Esophagus squamous epithelium (tissue), 5 donors: ENCODE results near the gene SYT6. TPM values are rescaled to one million over a fixed set of nuclear protein-coding genes. Genes with fewer than 3 reads are reported as not detected.

ENCODE experiments used
- DNase-seq: peaks from one replicate; lab custom pipeline; 2025; lab: John Stamatoyannopoulos, UW
- H3K27ac ChIP-seq, 4 donors: fragments of 200-600 bp; sonication (generic); one replicate each; pipeline ENCODE4 v1.5.1; 2016 to 2019; ENCODE audit warnings: mild to moderate bottlenecking in 1 of 4
- H3K27me3 ChIP-seq, 4 donors: fragments of 200-600 bp; sonication (generic); 1 replicate in 3 of 4; 2 replicates in 1 of 4; pipeline versions ENCODE4 v1.5.1 to v1.6.0; 2017 to 2021; ENCODE audit warnings: antibody characterized with exemption in 1 of 4
- H3K36me3 ChIP-seq, 3 donors: fragments of 200-600 bp; sonication (generic); one replicate each; pipeline ENCODE4 v1.5.1; 2016 to 2019
- H3K4me1 ChIP-seq, 3 donors: fragments of 200-600 bp; sonication (generic); one replicate each; pipeline ENCODE4 v1.5.1; 2017 to 2019
- H3K4me3 ChIP-seq, 4 donors: fragments of 200-600 bp; sonication (generic); 1 replicate in 3 of 4; 2 replicates in 1 of 4; pipeline ENCODE4 v1.5.1; 2016 to 2019; ENCODE audit warnings: mild to moderate bottlenecking in 2 of 4, moderate library complexity in 1 of 4
- H3K9me3 ChIP-seq, 3 donors: fragments of 200-600 bp; sonication (generic); one replicate each; pipeline ENCODE4 v1.5.1; 2016 to 2019
- POLR2A ChIP-seq, 4 donors: fragments of 450-650 bp; IDR thresholded peaks; one replicate each; pipeline ENCODE4 v1.6.1; 2017; ENCODE audit warnings: antibody characterized with exemption in 4 of 4, mild to moderate bottlenecking in 4 of 4, moderate library complexity in 3 of 4
- WGBS, 2 donors: methylation state at CpG; one replicate each; pipeline ENCODE4 v1.1.5; 2018; 5-methylcytosine and 5-hydroxymethylcytosine counted together
- intact Hi-C: fragments of 100-400 bp; cut with DNase I; formaldehyde crosslinking; loops from one replicate; pipeline ENCODE4 v1.15.0; 2022
- total RNA-seq, 4 donors: library from RNA; depleted of rRNA; stranded (reverse); fragments of >200 nt; gene quantifications; one replicate each; pipeline ENCODE4 v1.1.0, GENCODE V29; 2016
- TF ChIP-seq, protein P1 (sequence below), 6 experiments: fragments of 450-650 bp in 4 of 6; fragments of 200-600 bp in 2 of 6; sonication (generic) in 2 of 6; IDR thresholded peaks; one replicate each; pipeline ENCODE4 v1.5.1; 2016 to 2019; ENCODE audit warnings: antibody characterized with exemption in 6 of 6, mild to moderate bottlenecking in 4 of 6, moderate library complexity in 4 of 6
- donor health status: DM: yes; HTN: yes; CAD: no.

SYT6 gene
- total RNA-seq, 4 donors from 2014 or later = not detected

DNA sequence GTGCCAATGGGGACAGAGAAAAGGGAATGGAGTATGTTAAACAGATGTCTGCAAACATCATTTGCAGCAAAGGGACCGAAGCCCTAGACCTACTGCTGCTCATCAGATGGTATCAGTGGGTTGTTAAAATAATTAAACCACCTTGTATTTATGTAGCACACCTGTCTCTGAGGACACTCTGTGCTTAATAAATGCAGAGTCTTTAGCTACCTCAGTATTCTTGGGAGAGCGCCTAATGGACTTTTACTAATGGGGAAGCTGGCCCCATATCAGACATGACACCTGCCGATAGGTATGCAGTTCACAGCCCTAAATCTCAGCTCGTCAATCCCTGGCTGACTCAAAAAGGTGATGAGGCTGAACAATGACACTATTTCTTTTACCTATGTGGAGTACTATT lies 54.4 kb downstream of the SYT6 start:
- no peaks in the 10 kb centered on the region for H3K36me3 ChIP-seq
- H3K9me3 ChIP-seq = no peaks in the 10 kb centered on the region
- H3K27ac ChIP-seq = no peak overlapping the region
- peaks cover 0 to 2% (median 0%) of the 10 kb centered on the region in 3 donors for H3K4me1 ChIP-seq
- DNase-seq = no peak
- H3K27me3 ChIP-seq = peaks cover 0 to 21% (median 0%) of the 10 kb centered on the region in 4 donors
- TF ChIP-seq POLR2A (IDR thresholded peaks at IDR 0.05) = no peak
- TF ChIP-seq, protein P1, sequence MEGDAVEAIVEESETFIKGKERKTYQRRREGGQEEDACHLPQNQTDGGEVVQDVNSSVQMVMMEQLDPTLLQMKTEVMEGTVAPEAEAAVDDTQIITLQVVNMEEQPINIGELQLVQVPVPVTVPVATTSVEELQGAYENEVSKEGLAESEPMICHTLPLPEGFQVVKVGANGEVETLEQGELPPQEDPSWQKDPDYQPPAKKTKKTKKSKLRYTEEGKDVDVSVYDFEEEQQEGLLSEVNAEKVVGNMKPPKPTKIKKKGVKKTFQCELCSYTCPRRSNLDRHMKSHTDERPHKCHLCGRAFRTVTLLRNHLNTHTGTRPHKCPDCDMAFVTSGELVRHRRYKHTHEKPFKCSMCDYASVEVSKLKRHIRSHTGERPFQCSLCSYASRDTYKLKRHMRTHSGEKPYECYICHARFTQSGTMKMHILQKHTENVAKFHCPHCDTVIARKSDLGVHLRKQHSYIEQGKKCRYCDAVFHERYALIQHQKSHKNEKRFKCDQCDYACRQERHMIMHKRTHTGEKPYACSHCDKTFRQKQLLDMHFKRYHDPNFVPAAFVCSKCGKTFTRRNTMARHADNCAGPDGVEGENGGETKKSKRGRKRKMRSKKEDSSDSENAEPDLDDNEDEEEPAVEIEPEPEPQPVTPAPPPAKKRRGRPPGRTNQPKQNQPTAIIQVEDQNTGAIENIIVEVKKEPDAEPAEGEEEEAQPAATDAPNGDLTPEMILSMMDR (IDR thresholded peaks at IDR 0.05) = no peak
- intact Hi-C loops = no loop called here
- H3K4me3 ChIP-seq = no peak overlapping the region
- WGBS, 2 donors = 63 to 72% methylated on average over 4 of the region's 4 CpGs

DNA sequence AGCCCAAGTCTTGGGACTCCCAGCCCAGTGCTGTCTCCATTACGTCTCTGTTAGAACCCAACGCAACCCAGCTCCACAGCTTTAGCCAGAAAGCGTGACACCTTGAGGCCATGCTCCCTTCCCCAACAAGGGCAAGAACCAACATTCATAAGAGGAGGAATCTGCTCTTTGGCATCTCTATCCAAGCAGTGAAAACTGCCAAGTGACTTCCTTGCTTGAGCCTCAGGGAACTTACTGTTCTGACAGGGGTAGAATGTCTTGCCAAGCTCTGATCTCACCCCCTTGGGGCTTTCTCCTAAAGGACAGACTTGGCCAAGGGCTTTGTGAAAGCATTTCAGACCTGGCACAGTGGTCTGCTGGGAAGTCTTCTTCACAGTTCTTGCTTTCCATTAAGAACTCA lies 56.6 kb downstream of the SYT6 start:
- WGBS, 2 donors = 54% methylated on average over 2 of the region's 3 CpGs; no CpG with 5 or more reads in 1 of the 2 donors
- peaks cover 0 to 20% (median 0%) of the 10 kb centered on the region in 4 donors for H3K27me3 ChIP-seq
- no peak for DNase-seq
- no peak overlapping the region for H3K27ac ChIP-seq
- H3K4me1 ChIP-seq = peaks cover 0 to 10% (median 0%) of the 10 kb centered on the region in 3 donors
- no peak overlapping the region for H3K4me3 ChIP-seq
- intact Hi-C loops = no loop called here
- H3K36me3 ChIP-seq = no peaks in the 10 kb centered on the region
- no peaks in the 10 kb centered on the region for H3K9me3 ChIP-seq
- TF ChIP-seq, protein P1 (IDR thresholded peaks at IDR 0.05) = no peak
- no peak for TF ChIP-seq POLR2A (IDR thresholded peaks at IDR 0.05)

DNA sequence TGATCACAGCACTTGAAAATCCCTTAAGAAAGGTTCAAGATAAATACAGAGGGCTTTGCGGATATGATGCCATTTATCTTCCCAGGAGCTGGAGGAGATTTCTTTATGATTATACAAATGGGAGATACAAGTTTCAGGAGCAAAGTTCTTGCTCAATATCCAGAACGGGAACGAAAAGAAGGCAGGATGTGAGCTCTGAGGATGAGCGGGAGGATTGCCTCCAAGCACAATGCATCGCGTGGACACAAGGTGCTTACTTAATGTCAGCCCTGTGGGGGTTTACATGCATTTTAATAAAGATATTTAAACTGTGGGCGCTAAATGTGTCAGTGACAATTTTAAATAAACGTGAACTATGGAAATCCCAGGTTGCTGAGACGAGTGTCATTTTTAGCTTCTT lies 59.0 kb downstream of the SYT6 start:
- DNase-seq = no peak
- Histone ChIP-seq H3K4me1 (peaks cover 0 to 10% (median 0%) of the 10 kb centered on the region in 3 donors), H3K9me3 (no peaks in the 10 kb centered on the region), H3K27me3 (no peaks in the 10 kb centered on the region), H3K4me3 (no peak overlapping the region), H3K27ac (peak overlapping the region in 1 of 4 donors; percentile 54), H3K36me3 (no peaks in the 10 kb centered on the region)
- intact Hi-C loops = no loop called here
- TF ChIP-seq, protein P1 (IDR thresholded peaks at IDR 0.05) = no peak
- no peak for TF ChIP-seq POLR2A (IDR thresholded peaks at IDR 0.05)
- 64 to 81% methylated on average over 9 of the region's 9 CpGs for WGBS, 2 donors

DNA sequence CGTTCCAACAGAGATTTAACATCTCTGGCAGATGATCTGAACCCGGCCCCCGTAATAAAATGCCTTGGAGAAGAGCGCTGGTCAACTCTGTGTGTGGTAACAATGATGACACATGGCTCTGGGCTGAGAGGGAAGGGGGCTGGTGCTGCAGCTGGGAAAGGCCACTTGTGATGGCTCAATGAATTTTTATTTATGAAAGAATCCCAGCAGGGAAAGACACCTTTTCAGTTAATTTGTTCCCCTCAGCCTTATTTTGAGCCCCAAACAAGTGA lies 59.4 kb downstream of the SYT6 start:
- Histone ChIP-seq H3K27ac (peak overlapping the region in 2 of 4 donors; percentile 37 to 54), H3K36me3 (no peaks in the 10 kb centered on the region), H3K4me3 (no peak overlapping the region), H3K27me3 (no peaks in the 10 kb centered on the region), H3K4me1 (peaks cover 0 to 10% (median 0%) of the 10 kb centered on the region in 3 donors), H3K9me3 (no peaks in the 10 kb centered on the region)
- TF ChIP-seq, protein P1 (IDR thresholded peaks at IDR 0.05) = no peak
- no peak for TF ChIP-seq POLR2A (IDR thresholded peaks at IDR 0.05)
- DNase-seq = no peak
- WGBS, 2 donors = 67 to 69% methylated on average over 4 of the region's 4 CpGs
- intact Hi-C loops = no loop called here

DNA sequence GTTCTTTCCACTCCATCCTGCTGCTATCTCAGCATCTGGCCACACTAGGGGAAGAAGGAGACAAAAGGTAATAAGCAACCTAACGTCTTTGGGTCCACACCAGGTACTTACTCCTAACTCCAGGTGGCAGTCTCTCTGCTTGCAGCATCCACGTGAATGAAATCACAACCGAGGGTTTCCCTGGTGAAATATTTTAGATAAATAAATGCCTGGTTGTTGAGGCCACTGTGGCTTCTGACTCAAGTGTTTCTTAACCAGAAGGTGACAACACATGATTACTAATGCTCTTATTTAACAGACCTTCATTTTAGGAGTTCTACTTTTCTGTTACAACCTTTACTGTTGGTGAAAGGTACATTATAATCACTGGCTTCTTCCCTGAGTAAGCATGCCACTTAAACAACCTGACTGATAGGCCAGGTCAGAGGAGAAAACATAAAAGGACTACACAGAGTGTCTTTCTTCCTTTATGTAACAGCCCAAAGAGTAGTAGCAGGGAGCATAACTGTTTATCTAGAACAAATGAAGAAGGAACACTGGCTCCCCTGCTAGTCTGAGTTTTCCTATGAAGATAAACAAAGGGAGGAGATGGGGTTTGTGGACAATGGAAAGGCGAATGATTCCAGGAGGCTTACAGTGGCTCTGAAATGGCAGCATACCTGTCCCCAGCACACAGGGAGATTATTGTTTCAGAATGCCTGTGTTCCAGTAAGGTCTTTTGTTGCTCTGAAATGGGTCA lies 59.9 kb downstream of the SYT6 start:
- TF ChIP-seq POLR2A (IDR thresholded peaks at IDR 0.05) = no peak
- TF ChIP-seq, protein P1 (IDR thresholded peaks at IDR 0.05) = peak in 1 of 6 experiments; percentile 20
- WGBS, 2 donors = 33 to 55% methylated on average over 4 of the region's 4 CpGs
- intact Hi-C loops = no loop called here
- DNase-seq = no peak
- H3K27me3 ChIP-seq = no peaks in the 10 kb centered on the region
- no peak overlapping the region for H3K4me3 ChIP-seq
- H3K36me3 ChIP-seq = no peaks in the 10 kb centered on the region
- H3K27ac ChIP-seq = peak overlapping the region in 2 of 4 donors; percentile 37 to 54
- H3K9me3 ChIP-seq = no peaks in the 10 kb centered on the region
- H3K4me1 ChIP-seq = peaks cover 0 to 10% (median 0%) of the 10 kb centered on the region in 3 donors
